Gastrocnemius medialis (tissue), 4 donors: ENCODE measurements around the gene PLPP2.

ENCODE experiments used
- POLR2A ChIP-seq, 2 donors: fragments of 450-650 bp; IDR thresholded peaks; one replicate each; pipeline ENCODE4 v1.6.1; 2017; ENCODE audit warnings: antibody characterized with exemption in 2 of 2, mild to moderate bottlenecking in 2 of 2, moderate library complexity in 2 of 2
- TF ChIP-seq, protein P1 (sequence below), 5 experiments: fragments of 450-650 bp in 3 of 5; fragments of 200-600 bp in 2 of 5; sonication (generic) in 2 of 5; IDR thresholded peaks in 4 of 5; conservative IDR thresholded peaks in 1 of 5; 1 replicate in 4 of 5; 2 replicates in 1 of 5; pipeline ENCODE4 v1.5.1; 2016 to 2019; ENCODE audit warnings: antibody characterized with exemption in 5 of 5, mild to moderate bottlenecking in 3 of 5, moderate library complexity in 3 of 5

DNA sequence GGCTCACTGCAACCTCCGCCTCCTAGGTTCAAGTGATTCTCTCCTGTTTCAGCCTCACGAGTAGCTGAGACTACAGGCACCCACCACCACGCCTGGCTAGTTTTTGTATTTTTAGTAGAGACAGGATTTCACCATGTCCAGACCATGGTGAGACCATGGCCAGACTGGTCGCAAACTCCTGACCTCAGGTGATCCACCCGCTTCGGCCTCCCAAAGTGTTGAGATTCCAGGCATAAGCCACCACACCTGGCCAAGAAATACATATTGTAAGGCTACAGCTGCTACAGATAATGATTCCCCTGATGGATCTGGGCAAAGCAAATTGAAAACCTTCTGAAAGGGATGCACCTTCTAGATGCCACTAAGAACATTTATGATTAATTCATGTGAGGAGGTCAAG is 17.8 kb downstream of the PLPP2 start:
- TF ChIP-seq, protein P1, sequence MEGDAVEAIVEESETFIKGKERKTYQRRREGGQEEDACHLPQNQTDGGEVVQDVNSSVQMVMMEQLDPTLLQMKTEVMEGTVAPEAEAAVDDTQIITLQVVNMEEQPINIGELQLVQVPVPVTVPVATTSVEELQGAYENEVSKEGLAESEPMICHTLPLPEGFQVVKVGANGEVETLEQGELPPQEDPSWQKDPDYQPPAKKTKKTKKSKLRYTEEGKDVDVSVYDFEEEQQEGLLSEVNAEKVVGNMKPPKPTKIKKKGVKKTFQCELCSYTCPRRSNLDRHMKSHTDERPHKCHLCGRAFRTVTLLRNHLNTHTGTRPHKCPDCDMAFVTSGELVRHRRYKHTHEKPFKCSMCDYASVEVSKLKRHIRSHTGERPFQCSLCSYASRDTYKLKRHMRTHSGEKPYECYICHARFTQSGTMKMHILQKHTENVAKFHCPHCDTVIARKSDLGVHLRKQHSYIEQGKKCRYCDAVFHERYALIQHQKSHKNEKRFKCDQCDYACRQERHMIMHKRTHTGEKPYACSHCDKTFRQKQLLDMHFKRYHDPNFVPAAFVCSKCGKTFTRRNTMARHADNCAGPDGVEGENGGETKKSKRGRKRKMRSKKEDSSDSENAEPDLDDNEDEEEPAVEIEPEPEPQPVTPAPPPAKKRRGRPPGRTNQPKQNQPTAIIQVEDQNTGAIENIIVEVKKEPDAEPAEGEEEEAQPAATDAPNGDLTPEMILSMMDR (IDR thresholded peaks at IDR 0.05 in 4 of 5, conservative IDR thresholded peaks at IDR 0.05 in 1 of 5): no peak
- no peak for TF ChIP-seq POLR2A (IDR thresholded peaks at IDR 0.05)
